ENCODE results near the gene STMP1. TPM values are rescaled to one million over a fixed set of nuclear protein-coding genes. Genes with fewer than 3 reads are reported as not detected.
A peak's percentile ranks its signal among the peaks of the same experiment; 100 is the strongest.

STMP1 gene
- total and polyA plus RNA-seq, 7 donors = 17.1 to 42.0 (median 25.1) TPM

GRCh38 chr7:135693558-135693957 lies 31.2 kb downstream of the STMP1 start:
- DNase-seq = no peak
- Histone ChIP-seq H3K36me3 (ENCODE audit: insufficient read depth in 1 of 2, low read depth in 1 of 2) (peaks cover 0 to 54% of the 10 kb centered on the region in 2 donors), H3K4me1 (peaks cover 5% of the 10 kb centered on the region), H3K27me3 (ENCODE audit: insufficient read depth in 3 of 3, low read length in 2 of 3) (no peaks in the 10 kb centered on the region), H3K4me3 (no peak overlapping the region), H3K9me3 (no peaks in the 10 kb centered on the region), H3K27ac (no peak overlapping the region)
- WGBS, 3 donors = 39 to 64% (median 57%) methylated on average over 4 of the region's 4 CpGs
- peak; percentile 52 to 86 (median 66) for ATAC-seq
- no peak for TF ChIP-seq CTCF (IDR thresholded peaks at IDR 0.05)
- intact Hi-C loops (cut with DNase I) = no loop called here

- H3K36me3 ChIP-seq (ENCODE audit: insufficient read depth in 1 of 2, low read depth in 1 of 2) = peaks cover 0 to 27% of the 10 kb centered on the region in 2 donors
- intact Hi-C loops (cut with DNase I) = no loop called here
- no peak overlapping the region for H3K4me3 ChIP-seq
- no peak overlapping the region for H3K27ac ChIP-seq
- DNase-seq (no peak), ATAC-seq (no peak)
- no peaks in the 10 kb centered on the region for H3K9me3 ChIP-seq
- WGBS, 3 donors = 37 to 57% (median 45%) methylated on average over 8 of the region's 8 CpGs
- H3K4me1 ChIP-seq = peaks cover 5% of the 10 kb centered on the region
- H3K27me3 ChIP-seq (ENCODE audit: insufficient read depth in 3 of 3, low read length in 2 of 3) = no peaks in the 10 kb centered on the region
- no peak for TF ChIP-seq CTCF (IDR thresholded peaks at IDR 0.05)
These were observed 35.1 kb downstream of the STMP1 start for GRCh38 chr7:135697276-135698049.

GRCh38 chr7:135704074-135704473 lies 41.8 kb downstream of the STMP1 start:
- Histone ChIP-seq H3K27ac (no peak overlapping the region), H3K27me3 (ENCODE audit: insufficient read depth in 3 of 3, low read length in 2 of 3) (no peaks in the 10 kb centered on the region), H3K4me3 (no peak overlapping the region), H3K36me3 (ENCODE audit: insufficient read depth in 1 of 2, low read depth in 1 of 2) (peaks cover 0 to 9% of the 10 kb centered on the region in 2 donors), H3K4me1 (no peaks in the 10 kb centered on the region), H3K9me3 (no peaks in the 10 kb centered on the region)
- 58 to 73% (median 72%) methylated on average over 2 of the region's 2 CpGs for WGBS, 3 donors
- DNase-seq (no peak), ATAC-seq (no peak)
- intact Hi-C loops (cut with DNase I) = no loop called here
- no peak for TF ChIP-seq CTCF (IDR thresholded peaks at IDR 0.05)

- ATAC-seq (peak in 1 of 4 donors; percentile 6), DNase-seq (no peak)
- 56 to 78% (median 67%) methylated on average over 5 of the region's 5 CpGs for WGBS, 3 donors
- no peaks in the 10 kb centered on the region for H3K4me1 ChIP-seq
- H3K36me3 ChIP-seq (ENCODE audit: insufficient read depth in 1 of 2, low read depth in 1 of 2) = peaks cover 0 to 9% of the 10 kb centered on the region in 2 donors
- no peaks in the 10 kb centered on the region for H3K9me3 ChIP-seq
- intact Hi-C loops (cut with DNase I) = loop anchor here in 1 of 2 donors (5.0 kb wide), 1 partner anchor 32 kb away; no protein-coding TSS in a partner anchor
- H3K27ac ChIP-seq = no peak overlapping the region
- H3K4me3 ChIP-seq = no peak overlapping the region
- H3K27me3 ChIP-seq (ENCODE audit: insufficient read depth in 3 of 3, low read length in 2 of 3) = no peaks in the 10 kb centered on the region
- no peak for TF ChIP-seq CTCF (IDR thresholded peaks at IDR 0.05)
These were observed 42.4 kb downstream of the STMP1 start for GRCh38 chr7:135704698-135705097.

Measured in psoas muscle (tissue), 8 donors.